ENCODE data around the gene VAV1. TPM values are rescaled to one million over a fixed set of nuclear protein-coding genes. Genes with fewer than 3 reads are reported as not detected.

VAV1 gene, protein sequence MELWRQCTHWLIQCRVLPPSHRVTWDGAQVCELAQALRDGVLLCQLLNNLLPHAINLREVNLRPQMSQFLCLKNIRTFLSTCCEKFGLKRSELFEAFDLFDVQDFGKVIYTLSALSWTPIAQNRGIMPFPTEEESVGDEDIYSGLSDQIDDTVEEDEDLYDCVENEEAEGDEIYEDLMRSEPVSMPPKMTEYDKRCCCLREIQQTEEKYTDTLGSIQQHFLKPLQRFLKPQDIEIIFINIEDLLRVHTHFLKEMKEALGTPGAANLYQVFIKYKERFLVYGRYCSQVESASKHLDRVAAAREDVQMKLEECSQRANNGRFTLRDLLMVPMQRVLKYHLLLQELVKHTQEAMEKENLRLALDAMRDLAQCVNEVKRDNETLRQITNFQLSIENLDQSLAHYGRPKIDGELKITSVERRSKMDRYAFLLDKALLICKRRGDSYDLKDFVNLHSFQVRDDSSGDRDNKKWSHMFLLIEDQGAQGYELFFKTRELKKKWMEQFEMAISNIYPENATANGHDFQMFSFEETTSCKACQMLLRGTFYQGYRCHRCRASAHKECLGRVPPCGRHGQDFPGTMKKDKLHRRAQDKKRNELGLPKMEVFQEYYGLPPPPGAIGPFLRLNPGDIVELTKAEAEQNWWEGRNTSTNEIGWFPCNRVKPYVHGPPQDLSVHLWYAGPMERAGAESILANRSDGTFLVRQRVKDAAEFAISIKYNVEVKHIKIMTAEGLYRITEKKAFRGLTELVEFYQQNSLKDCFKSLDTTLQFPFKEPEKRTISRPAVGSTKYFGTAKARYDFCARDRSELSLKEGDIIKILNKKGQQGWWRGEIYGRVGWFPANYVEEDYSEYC
- 6.1 to 7.9 TPM (median 7.1 TPM) in 5 replicates for total RNA-seq (2022; extraction: Qiagen RNA extraction; ENCODE audit: low read depth)

DNA sequence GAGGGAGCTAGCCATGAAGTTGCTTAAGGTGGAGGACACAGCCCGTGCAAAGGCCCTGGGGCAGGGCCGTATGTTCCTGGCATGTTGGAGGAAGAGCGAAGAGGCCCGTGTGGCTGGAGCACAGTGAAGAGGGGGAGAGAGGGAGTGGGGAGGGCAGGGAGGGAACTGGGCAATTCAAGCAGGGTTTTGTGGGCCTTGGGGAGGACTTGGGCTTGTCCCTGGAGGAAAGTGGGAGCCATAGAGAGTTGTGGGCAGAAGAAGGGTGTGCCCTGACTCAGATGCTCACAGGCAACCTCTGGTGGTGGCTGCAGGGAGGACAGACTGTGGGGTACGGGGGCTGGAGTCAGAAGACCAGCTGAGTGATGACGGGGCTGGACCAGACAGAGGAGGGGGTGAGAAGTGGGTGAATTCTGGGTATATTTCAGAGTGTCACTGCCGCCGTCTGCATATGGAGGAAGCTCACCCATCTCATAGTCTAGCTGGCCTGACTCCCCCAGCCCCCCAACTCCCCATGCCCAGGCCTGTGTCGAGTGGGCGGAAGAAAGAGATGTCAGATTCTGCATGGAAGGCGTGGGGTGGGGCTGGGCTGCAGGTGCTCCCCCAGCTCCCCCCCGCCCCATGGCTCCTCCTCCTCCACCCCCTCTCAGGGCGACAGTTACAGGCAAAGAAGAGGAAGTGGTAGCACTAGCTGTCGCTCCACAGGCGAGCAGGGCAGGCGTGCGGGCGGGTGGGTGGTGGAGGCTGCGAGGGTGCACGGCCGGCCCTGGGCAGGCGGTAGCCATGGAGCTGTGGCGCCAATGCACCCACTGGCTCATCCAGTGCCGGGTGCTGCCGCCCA lies at the start of gene VAV1:
Gene VAV1, plus strand, starts transcription at position 681 of the 838 bp plus-strand sequence. Its CDS starts 100 bp downstream, at position 781.

GRCh38 chr19:6737284-6737872 lies 35.1 kb upstream of the VAV1 start, which contains the start of gene GPR108:
TSS of gene GPR108 (minus strand) at chr19:6737580. CDS start at chr19:6737576, 4 bp downstream.

DNA sequence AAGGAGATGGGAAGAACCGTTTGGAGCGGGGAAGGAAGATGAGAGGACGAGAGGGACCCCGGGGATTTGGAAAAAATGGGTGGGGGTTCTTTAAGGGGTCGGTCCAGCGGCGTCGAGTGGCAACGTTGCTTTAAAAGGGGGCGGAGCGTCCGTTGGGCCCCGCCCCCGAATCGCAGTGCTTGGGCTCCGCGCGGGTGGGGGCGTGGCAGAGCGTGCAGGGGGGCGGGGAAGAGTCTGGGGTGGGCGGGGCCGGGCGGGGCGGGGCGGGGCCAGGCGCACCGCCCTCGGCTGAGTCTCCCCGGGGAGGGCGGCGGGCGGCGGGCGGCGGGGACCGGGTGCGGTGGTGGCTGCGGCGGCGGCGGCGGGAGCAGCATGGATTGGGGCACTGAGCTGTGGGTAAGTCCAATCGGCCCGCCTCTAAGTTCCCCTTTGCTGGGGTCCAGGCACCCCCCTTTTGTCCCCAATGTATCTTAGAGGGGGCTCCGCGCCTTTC lies 33.1 kb upstream of the VAV1 start, which contains the start of gene TRIP10:
Gene TRIP10, plus strand, starts transcription at position 291 of the 493 bp plus-strand sequence. Its CDS starts 82 bp downstream, at position 373.

DNA sequence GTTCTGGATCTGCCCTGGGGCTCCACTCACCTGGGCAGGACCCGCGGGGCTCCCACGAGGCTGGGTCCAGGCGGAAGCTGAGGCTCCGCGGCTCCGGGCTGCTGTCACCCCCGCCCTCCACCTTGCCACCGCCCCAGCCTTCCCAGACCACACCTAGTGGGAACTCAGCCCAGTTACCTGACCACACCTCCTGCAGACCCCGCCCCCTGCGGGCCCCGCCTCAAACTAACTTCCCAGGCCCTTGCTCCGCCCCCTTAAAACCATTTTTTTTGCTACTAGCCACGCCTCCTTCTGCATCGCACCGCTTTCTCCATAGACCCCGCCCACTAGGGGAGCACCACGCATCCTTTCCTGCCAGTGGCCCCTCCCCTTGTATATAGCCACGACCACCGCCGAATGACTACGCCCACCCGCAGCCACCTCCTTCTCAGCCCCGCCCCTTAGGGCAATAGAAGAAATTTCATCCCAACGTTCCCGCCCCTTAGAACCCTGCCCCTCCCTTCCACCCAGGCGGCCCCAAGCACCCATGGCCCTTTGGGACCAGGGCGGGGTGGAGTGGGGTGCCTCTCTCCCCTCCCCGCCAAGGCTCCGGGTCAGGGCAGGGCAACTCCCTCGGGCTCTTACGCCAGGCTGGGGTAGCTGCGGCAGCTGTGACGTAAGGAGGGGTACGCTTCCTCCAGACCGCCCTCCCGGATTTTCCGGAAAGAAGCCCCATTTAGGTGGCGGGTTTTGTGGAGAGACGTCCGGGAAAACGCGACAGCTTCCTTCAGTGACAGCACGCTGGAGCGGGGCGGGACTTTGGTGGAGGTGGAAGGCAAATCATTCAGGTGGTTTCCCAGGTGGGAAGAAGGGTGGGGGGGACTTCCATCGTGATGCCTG lies 4.9 kb upstream of the VAV1 start, which contains the start of gene SH2D3A:
Gene SH2D3A, minus strand, starts transcription at position 79 of the 879 bp plus-strand sequence. CDS start 3,687 bp downstream, outside the sequence.

GRCh38 chr19:6887316-6887715 lies 114.8 kb downstream of the VAV1 start, which contains the start of gene ADGRE1:
TSS of gene ADGRE1 (plus strand) at chr19:6887579. CDS start at chr19:6887609, 30 bp downstream.

Other genes starting within 250 kb of the VAV1 start
- 3.2 to 6.5 TPM (median 6.1 TPM) in 5 replicates for gene TNFSF9, start 241.7 kb upstream of the VAV1 start, total RNA-seq (2022; extraction: Qiagen RNA extraction; ENCODE audit: low read depth)
- gene CD70, start 181.6 kb upstream of the VAV1 start, total RNA-seq (2022; extraction: Qiagen RNA extraction; ENCODE audit: low read depth), result 10.6 to 27.7 TPM (median 22.0 TPM) in 5 replicates
- 0.05 to 0.25 TPM (median 0.12 TPM) in 4 of 5 replicates, not detected in the other for gene TNFSF14, start 102.5 kb upstream of the VAV1 start, total RNA-seq (2022; extraction: Qiagen RNA extraction; ENCODE audit: low read depth)
- gene C3, start 52.1 kb upstream of the VAV1 start, total RNA-seq (2022; extraction: Qiagen RNA extraction; ENCODE audit: low read depth), result 38.5 to 59.5 TPM (median 46.6 TPM) in 5 replicates
- 28.6 to 45.9 TPM (median 41.6 TPM) in 5 replicates for gene GPR108, start 35.1 kb upstream of the VAV1 start, total RNA-seq (2022; extraction: Qiagen RNA extraction; ENCODE audit: low read depth)
- 65.2 to 93.3 TPM (median 85.2 TPM) in 5 replicates for gene TRIP10, start 33.0 kb upstream of the VAV1 start, total RNA-seq (2022; extraction: Qiagen RNA extraction; ENCODE audit: low read depth)
- 11.2 to 19.0 TPM (median 16.9 TPM) in 5 replicates for gene SH2D3A, start 5.3 kb upstream of the VAV1 start, total RNA-seq (2022; extraction: Qiagen RNA extraction; ENCODE audit: low read depth)
- 5.0 to 6.0 TPM (median 5.4 TPM) in 5 replicates for gene ADGRE1, start 114.9 kb downstream of the VAV1 start, total RNA-seq (2022; extraction: Qiagen RNA extraction; ENCODE audit: low read depth)
- not detected in 5 replicates for gene MBD3L2B, start 248.7 kb downstream of the VAV1 start, total RNA-seq (2022; extraction: Qiagen RNA extraction; ENCODE audit: low read depth)

Measured in A549 treated with ZK216348 at 1 μM for 4 hours (cell line).